ENCODE measurements around the gene EI24. TPM values are rescaled to one million over a fixed set of nuclear protein-coding genes. Genes with fewer than 3 reads are reported as not detected.
"Not testable (repeated sequence)": the region's sequence is repeated elsewhere in the genome, so short reads cannot be mapped to it uniquely, and the experiment has no call there.

EI24 gene
- 96.4 and 117 TPM in 2 replicates for total RNA-seq

DNA sequence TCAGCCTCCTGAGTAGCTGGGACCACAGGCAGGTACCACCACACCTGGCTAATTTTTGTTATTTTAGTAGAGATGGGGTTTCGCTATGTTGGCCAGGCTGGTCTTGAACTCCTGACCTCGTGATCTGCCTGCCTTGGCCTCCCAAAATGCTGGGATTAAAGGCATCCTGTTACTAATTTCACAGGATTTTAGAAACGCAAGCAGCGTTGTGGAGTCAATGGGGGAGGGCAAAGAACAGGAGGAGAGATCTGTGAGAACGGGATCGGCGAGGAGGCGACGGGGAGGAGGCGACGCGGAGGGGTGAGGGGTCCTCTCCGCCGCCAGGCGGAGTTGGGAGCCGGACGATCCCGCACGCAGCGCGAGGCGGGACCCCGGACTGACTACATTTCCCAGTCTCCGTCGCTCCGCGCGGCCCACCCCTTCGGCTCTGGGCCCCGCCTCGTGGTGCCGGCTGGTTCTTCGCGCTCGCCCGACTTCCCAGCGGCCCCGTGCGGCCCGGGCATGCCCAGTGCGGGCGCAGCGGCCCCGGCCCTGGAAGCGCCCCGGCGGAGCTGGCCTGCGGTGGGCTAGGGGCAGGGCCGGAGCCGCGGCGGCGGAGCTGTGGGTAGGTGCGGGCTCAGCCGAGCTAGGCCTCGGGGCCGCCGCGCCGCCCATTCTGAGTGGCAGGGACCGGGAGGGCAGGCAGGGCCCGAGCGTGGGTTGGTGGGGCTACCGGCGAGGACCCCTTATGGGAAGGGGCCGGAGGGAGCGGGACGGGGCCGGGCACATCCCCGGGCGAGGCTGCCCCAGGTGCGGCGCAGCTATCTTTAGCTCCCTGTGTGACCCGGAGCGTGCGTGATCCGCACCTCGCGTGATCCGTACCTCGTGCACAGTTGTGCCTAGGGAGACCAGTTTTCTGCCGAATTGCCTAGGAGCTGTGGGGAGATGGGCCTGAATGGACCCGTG is at the start of gene EI24:
EI24 (plus strand) TSS at position 508 of the 945 bp plus-strand sequence. CDS start 3,051 bp downstream, outside the sequence.
- peak; percentile 92 to 94 for DNase-seq (ENCODE audit: low read depth in 2 of 2)

DNA sequence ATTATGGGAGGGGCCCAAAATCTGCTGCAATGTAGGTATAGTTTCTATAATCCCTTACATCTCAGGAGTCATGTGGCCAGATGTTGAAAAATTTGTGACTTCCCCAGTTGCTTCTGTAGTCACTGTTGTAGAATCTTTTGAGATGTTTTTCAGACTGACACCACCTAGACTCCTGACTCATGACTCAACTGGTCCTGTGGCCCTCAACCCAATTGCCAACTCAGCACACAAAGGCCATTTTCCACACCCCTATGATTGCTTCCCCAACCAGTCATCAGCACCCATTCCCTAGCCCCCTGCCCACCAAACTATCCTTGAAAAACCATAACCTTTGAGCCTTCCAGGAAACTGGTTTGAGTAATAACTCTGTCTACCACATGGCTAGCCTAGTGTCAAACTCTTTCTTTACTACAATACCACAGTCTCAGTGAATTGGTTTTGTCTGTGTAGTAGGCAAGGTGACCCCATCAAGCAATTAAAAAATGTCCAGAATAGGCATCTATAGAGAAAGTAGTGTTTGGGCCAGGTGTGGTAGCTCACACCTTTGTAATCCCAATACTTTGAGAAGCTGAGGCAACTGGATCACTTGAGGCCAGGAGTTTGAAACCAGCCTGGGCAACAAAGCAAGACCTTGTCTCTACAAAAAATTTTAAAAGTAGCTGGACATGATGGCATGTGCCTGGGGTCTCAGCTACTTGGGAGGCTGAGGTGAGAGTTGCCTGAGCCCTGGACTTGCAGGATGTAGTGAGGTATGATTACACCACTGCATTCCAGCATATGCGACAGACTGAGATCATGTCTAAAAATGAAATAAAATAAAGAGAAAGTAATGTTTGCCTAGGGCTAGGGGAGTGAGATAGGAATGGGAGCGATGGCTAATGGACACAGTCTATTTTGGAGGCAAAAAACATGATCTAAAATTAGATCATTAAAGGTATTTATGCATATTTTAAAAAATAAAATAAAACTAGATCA is 49.1 kb upstream of the EI24 start:
- DNase-seq (ENCODE audit: low read depth in 2 of 2), result no peak

GRCh38 chr11:125525303-125525702 is 44.0 kb upstream of the EI24 start:
- no peak for DNase-seq (ENCODE audit: low read depth in 2 of 2)

GRCh38 chr11:125532668-125533067 is 36.6 kb upstream of the EI24 start:
- no peak for DNase-seq (ENCODE audit: low read depth in 2 of 2)

DNA sequence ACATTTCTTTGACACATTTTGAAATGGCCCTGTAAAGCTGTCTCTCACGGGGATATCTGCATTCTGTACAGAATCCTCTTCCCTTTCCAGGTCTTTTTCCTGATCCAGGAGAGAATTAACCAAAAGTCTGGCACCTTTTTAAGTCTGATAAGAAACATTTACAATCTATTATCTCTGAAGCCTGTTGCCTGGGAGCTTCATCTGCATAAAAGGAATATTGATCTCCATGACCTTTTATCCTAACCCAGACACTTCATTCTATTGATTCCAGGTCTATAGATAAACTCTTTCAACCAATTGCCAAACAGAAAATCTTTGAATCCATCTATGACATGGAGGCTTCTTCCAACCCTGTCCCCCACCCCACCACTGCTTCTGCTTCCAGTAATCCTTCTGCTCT is 33.7 kb upstream of the EI24 start:
- no peak for DNase-seq (ENCODE audit: low read depth in 2 of 2)

GRCh38 chr11:125536834-125537233 is 32.4 kb upstream of the EI24 start:
- not testable (repeated sequence) for DNase-seq (ENCODE audit: low read depth in 2 of 2)

DNA sequence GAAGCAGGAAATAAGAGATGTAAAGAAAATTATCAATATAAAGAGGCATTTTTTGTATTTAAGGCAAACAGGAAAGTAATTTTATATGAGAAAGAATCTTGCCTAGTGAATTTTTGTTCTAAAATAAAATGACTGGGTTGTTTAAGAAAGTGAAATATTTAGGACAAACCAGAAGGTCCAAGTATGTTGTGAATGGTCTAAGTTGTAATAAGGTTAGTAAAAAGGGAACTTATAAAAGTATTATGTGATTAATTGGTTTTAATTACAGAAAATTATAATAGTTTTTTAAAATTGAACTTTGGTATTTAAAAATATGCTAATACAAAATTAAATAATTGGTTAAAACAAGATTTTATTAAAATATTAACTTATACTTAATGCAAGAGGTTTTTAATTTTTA is 26.6 kb upstream of the EI24 start:
- no peak for DNase-seq (ENCODE audit: low read depth in 2 of 2)

DNA sequence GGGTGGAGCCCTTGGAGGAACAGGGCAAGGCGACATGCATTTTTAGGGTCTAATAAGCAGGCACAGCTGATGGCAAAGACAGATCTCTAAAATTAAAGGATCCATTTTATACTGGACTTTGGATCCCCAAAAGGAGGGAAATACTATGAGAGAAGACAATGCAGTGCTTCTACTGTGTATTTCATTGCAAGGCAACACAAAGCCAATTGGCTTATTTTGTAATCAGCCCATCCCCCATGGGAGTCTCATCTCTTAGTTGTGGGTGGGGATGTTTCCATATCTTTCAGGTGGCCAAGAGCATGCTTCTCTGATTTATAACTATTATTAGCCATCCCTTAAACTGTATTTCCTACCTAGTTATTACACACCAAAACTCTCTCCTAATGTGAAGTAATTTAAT is 18.5 kb upstream of the EI24 start:
- DNase-seq (ENCODE audit: low read depth in 2 of 2), result no peak

DNA sequence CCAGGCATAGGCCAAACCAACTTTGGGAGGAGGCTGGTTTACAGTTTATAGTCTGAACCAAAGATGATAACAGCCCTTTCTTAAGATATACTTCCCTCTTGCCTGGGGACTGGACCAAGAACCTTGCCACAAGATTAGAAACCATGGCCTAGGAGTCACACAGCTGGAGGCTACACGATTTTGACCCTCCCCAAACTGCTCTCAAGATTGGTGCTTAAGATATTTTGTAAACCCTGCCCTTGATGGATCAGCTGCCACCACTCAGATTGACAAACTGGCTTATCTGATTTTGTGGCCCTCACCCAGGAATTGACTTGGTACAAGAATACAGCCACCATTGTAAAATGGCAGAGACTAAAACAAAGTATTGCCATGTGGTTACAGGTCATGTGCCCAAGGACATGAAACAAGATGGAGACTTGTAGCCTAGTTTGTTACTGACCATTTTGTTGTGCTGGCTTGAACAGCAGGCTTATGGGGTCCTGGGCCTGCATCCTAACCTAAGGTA is 17.4 kb upstream of the EI24 start:
- DNase-seq (ENCODE audit: low read depth in 2 of 2), result no peak

DNA sequence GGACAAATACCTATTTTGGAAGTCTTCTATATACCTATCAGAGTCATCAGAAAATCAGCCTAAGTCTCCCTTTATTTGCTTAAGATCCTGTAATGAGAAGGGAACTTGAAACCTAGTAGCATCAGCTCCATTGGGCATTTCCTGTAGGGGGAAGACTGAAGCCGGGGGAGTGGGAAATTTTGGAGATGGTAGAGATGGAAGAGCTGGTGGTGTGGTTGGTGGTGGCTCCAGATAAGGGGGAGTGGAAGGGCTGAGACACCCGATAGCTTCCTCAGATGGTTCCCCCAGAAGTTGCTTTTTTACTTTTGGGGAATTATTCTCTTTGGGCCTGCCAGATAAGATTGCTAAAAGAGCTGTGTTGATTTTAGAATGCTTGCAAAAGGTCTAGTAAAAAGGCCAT is 16.4 kb upstream of the EI24 start:
- DNase-seq (ENCODE audit: low read depth in 2 of 2), result no peak

DNA sequence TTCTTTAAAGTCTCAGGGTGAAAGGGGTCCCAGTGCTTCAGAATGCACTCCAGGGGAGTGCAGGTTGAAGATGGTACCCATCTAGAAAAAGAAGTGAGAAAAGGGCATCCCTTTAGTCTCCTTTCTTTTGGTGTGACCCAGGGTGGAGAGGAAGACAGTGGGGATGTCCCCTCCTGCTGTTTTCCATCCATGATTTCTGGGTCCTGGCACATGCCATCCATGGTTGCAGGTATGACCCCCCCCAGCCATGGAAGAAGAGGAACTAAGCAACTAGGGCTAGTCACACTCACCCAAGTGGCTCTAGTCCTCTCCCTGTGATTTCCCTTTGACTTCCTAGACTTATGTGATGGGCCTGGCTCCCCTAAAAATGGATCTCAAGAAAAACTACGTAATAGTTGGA is 15.9 kb upstream of the EI24 start:
- DNase-seq (ENCODE audit: low read depth in 2 of 2), result no peak

GRCh38 chr11:125554038-125554437 is 15.2 kb upstream of the EI24 start:
- DNase-seq (ENCODE audit: low read depth in 2 of 2), result no peak

DNA sequence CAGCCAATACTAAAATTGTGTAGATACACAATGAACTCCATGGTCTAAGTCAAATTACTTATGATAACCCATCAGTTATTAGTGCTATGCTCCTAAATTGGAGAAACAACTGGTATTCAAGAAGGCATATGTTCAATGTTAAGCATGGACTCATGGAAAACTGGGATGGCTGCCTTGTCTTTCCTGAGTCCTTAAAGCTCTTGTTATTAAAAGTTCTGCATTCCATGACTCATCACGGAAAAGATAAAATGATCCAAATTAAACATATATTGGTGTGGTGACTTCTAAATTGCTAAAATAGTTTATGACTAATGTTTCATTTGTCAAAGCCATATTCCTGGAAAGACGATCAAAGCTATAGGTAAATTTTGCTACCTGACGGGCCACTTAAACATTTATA is 9.4 kb upstream of the EI24 start:
- DNase-seq (ENCODE audit: low read depth in 2 of 2), result peak in 1 of 2 donors; percentile 33

- DNase-seq (ENCODE audit: low read depth in 2 of 2), result no peak
Observed at GRCh38 chr11:125561924-125562323, 7.4 kb upstream of the EI24 start.

DNA sequence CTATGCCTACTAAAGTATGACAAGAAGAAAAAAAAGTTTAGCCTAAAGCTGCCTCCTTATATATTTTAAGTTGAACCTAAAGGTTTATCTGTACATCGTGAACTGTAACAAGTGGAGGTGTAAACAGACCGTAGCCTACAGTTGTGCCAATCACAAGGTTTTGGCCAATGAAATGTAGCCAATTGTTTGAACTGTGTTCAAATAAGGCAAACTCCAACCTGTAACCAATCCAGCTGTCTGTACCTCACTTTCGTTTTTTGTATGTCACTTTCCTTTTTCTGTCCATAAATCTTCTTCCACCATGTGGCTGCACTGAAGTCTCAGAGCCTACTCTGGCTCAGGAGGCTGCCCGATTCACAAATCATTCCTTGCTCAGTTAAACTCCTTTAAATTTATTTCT is 6.8 kb upstream of the EI24 start:
- DNase-seq (ENCODE audit: low read depth in 2 of 2), result no peak

GRCh38 chr11:125564357-125564756 is 4.9 kb upstream of the EI24 start:
- no peak for DNase-seq (ENCODE audit: low read depth in 2 of 2)

- no peak for DNase-seq (ENCODE audit: low read depth in 2 of 2)
Observed at GRCh38 chr11:125566235-125566634, 3.0 kb upstream of the EI24 start.

- peak; percentile 7 to 12 for DNase-seq (ENCODE audit: low read depth in 2 of 2)
Observed at GRCh38 chr11:125569915-125570621, 791 bp downstream of the EI24 start.

DNA sequence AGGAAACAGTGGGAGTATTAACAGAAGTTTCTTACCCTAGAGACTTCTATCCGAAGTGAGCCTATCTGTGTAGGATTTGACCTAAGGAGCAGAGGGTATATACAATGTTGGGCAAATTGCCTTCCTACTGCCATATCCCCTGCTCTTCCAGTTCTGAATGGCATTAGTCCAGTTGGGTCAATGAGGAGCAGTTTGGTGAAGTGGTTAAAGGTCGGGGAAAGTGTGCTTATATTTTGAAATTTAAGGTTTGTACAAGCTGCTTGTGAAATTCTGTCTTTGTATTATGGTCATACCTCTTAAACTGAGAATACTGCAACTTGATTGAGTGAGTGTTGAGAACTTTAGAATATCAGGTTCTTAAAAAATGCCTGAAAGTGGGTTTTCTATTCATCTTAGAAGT is 1.7 kb downstream of the EI24 start:
- DNase-seq (ENCODE audit: low read depth in 2 of 2), result no peak

GRCh38 chr11:125572916-125573315 is 3.6 kb downstream of the EI24 start:
- no peak for DNase-seq (ENCODE audit: low read depth in 2 of 2)

GRCh38 chr11:125577181-125577580 is 7.9 kb downstream of the EI24 start:
- DNase-seq (ENCODE audit: low read depth in 2 of 2), result not testable (repeated sequence)

Data from lung microvascular endothelial cell (primary cell).